ENCODE measurements around the gene ARL13A.
"Not testable (repeated sequence)": the region's sequence is repeated elsewhere in the genome, so short reads cannot be mapped to it uniquely, and the experiment has no call there.

ARL13A gene

DNA sequence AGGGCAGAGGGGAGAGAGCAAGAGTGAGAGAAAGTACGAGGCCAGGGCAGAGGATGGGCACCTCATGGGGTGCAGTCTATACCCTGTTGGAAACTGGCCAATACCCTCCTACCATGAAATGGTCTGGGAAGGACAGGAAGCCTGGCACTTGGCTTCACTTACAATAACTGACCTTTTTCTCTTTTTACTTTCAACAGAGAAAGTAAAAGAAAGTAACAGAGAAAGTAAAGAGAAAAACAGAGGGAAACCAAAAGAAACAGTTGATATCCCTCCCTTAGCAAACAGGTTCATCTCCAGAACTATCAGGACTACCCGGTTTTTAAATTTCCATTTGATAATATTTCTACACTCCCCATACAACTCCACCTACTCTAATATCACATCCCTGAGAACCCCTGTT lies 20.6 kb downstream of the ARL13A start:
- DNase-seq (ENCODE audit: low read depth in 2 of 2): no peak

DNA sequence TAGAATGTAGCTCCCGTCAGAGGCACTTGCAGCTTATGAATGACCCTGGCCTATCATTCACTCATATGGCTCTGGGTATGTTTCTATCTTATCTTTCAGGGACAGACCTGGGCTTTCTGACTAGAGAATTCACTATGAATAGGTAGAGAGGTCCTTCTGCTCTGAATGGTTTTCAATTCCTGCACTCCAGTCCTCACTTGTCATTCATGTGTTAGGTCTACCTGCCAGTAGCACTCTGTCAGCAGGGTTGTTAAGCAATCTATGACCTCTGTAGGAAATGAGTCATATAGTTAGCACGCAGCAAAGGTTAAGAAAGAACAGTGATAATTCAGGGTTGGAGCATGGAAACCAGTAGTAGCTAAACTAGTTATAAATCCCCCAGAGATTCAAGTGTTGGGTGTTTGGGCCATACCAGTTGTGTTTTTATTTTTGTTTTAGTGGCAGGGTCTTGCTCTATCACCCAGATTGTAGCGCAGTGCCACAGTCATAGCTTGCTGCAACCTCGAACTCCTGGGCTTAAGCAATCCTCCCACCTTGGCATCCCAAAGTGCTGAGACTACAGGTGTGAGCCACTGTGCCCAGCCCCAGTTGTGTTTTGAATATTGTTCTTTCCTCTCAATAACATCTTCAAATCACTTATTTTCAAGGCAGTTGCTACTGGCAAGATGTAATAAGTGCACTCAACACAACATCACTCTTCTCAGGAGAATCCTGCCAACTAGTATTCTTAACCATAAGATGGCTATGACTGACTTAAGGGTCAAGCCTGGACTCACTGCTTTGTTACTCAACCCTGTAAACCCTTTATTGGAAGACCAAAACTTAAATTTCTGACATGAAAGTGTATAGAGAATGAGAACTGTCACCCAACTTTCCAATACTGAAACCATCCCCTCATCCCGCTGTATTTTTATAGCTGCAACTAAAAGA lies 25.1 kb downstream of the ARL13A start:
- no peak for DNase-seq (ENCODE audit: low read depth in 2 of 2)

- DNase-seq (ENCODE audit: low read depth in 2 of 2): no peak
Measured at GRCh38 chrX:100995469-100995868, 26.0 kb downstream of the ARL13A start.

GRCh38 chrX:100999451-100999850 lies 29.9 kb downstream of the ARL13A start:
- DNase-seq (ENCODE audit: low read depth in 2 of 2): no peak

- no peak for DNase-seq (ENCODE audit: low read depth in 2 of 2)
Measured at GRCh38 chrX:101009090-101009489, 39.6 kb downstream of the ARL13A start.

DNA sequence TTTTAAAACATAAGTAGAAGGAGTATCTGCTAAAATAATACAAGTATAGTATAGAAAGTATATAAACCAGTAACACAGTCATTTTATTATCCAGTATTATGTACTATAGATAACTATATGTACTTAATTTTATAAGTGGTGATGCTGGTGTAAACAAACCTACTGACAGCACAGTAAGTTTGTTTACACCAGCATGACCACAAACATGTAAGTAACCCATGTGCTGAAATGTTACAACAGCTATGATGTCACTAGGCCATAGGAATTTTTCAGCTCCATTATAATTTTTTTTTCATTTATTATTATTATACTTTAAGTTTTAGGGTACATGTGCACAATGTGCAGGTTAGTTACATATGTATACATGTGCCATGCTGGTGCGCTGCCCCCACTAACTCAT lies 42.5 kb downstream of the ARL13A start:
- not testable (repeated sequence) for DNase-seq (ENCODE audit: low read depth in 2 of 2)

DNA sequence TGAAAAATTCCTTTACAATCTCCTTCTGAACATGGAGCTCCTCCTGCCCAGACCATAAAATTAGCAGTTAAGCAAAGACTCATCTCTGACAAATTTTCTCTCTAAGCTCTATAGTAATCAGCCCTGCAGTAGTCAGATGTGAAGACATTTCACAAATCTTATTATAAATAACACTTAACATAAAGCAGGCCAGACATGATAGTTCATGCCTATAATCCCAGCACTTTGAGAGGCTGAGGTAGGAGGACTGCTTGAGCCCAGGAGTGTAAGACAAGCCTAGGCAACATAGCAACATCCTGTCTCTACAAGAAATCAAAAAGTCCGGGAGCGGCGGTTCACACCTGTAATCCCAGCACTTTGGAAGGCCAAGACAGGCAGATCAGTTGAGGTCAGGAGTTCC lies 52.5 kb downstream of the ARL13A start:
- no peak for DNase-seq (ENCODE audit: low read depth in 2 of 2)

DNA sequence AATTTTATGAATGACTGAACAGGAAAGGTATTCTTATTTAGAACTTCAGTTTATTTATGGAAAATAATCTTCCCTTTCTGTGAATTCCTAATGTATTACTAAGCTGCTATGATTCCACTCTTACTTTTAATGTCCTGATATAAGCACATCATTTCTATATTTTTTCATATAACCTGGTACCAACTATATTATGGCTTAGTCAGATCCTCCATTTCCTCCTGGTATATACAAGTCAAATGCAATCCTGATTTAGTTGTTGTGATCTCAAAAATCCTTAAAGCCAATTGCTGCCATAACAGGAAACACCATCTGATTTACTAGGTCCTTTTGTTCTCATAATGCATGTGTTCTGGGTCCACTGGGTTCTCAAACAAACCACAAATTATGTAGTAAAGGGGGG lies 55.6 kb downstream of the ARL13A start:
- no peak for DNase-seq (ENCODE audit: low read depth in 2 of 2)

- DNase-seq (ENCODE audit: low read depth in 2 of 2): no peak
Measured at GRCh38 chrX:101028562-101028961, 59.1 kb downstream of the ARL13A start.

DNA sequence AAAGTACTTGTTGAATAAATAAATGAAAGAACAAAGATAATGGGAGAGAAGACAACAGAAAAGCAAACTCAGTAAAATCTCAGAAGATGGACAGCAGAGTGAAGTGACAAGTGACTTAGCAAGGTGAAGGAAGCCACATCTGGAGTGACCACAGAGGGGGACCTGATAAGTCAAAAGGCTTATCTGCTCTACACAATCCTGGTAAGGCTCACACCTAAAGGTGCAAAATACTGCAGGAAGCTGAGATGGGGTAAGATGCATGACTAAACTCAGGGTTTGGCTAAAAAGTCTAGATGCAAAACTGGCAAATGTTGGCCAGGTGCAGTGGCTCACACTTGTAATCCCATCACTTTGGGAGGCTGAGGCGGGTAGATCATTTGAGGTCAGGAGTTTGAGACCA lies 60.2 kb downstream of the ARL13A start:
- DNase-seq (ENCODE audit: low read depth in 2 of 2): no peak

DNA sequence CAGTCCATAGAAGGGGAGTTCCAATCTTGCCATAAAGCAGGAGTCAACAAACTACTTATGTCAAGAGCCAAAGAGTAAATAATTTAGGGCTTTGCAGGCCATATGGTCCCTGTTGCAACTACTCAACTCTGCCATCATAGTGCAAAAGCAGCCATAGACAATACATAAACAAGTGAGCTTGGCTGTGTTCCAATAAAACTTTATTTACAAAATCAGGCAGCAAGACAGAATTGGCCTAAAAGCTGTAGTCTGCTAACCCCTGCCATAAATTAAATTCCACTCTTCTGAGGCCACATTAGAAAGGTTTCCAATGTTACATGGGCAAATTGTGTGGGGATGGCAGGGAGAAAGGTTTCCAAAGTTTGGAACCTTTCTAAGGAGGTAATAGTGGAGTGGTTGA lies 67.7 kb downstream of the ARL13A start:
- no peak for DNase-seq (ENCODE audit: low read depth in 2 of 2)

DNA sequence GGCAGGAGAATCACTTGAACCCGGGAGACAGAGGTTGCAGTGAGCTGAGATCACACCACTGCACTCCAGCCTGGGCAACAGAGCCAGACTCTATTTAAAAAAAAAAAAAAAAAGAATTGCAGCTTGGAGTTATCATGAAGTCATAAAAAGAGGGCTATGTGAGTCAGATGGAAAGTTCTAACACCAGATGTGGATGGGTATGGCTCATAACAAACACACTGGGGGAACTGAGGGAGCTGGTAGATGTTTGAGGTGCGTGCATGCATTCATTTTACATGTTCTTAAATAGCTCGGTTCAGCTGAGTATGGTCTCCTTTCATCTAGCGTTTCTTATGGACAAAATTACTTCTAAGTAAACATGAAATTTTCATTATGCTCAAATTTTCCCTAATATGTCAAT lies 70.7 kb downstream of the ARL13A start:
- no peak for DNase-seq (ENCODE audit: low read depth in 2 of 2)

Measured in stimulated activated CD4-positive, alpha-beta T cell treated with anti-CD3 and anti-CD28 coated beads, Interleukin-1b, Interleukin-23, amount 100 ng/mL, for 4 hours (primary cell).